K562 (cell line): ENCODE data around the gene ZNRF1. TPM values are rescaled to one million over a fixed set of nuclear protein-coding genes. Genes with fewer than 3 reads are reported as not detected.

Source experiments
- BDP1 ChIP-seq: IDR thresholded peaks from 3 replicates; pipeline ENCODE4 v1.6.1; 2011; ENCODE audit not compliant: insufficient read length, insufficient read depth
- CBFA2T3 ChIP-seq: fragments of 450-650 bp; IDR thresholded peaks from 2 replicates; pipeline ENCODE4 v1.6.1; 2017
- CEBPB ChIP-seq: fragments of 450-650 bp; IDR thresholded peaks from 2 replicates; pipeline ENCODE4 v1.6.1; 2016; ENCODE audit warnings: missing genetic modification characterization, missing compliant biosample characterization
- CREB1 ChIP-seq, 2 experiments: sonication (generic) in 1 of 2; formaldehyde crosslinking in 1 of 2; IDR thresholded peaks; 2 replicates each; pipeline versions ENCODE4 v1.6.1 to v1.8.0; 2012 to 2022; ENCODE audit warnings: inconsistent platforms in 1 of 2, mild to moderate bottlenecking in 1 of 2, missing genetic modification reagents in 1 of 2, moderate library complexity in 1 of 2
- LEF1 ChIP-seq: fragments of 450-650 bp; IDR thresholded peaks from 2 replicates; pipeline ENCODE4 v1.6.1; 2016; ENCODE audit warnings: mild to moderate bottlenecking
- RB1 ChIP-seq: fragments of 450-650 bp; IDR thresholded peaks from 2 replicates; pipeline ENCODE4 v1.6.1; 2017; ENCODE audit warnings: low read depth, mild to moderate bottlenecking
- SIN3A ChIP-seq, 2 experiments: fragments of 150-350 bp in 1 of 2; IDR thresholded peaks; 2 replicates each; pipeline ENCODE4 v1.6.1; 2011 to 2016; ENCODE audit warnings: borderline replicate concordance in 2 of 2, low read depth in 2 of 2, low read length in 2 of 2, mild to moderate bottlenecking in 2 of 2, moderate library complexity in 2 of 2; ENCODE audit not compliant: control insufficient read depth in 1 of 2
- TCF7 ChIP-seq: sonication (generic); IDR thresholded peaks from 2 replicates; pipeline ENCODE4 v1.6.1; 2016; ENCODE audit warnings: antibody characterized with exemption, borderline replicate concordance
- TEAD4 ChIP-seq, 2 experiments: sonication (generic) in 1 of 2; formaldehyde crosslinking in 1 of 2; IDR thresholded peaks; 2 replicates each; pipeline versions ENCODE4 v1.6.1 to v1.8.0; 2012 to 2022; ENCODE audit warnings: borderline replicate concordance in 1 of 2, inconsistent platforms in 1 of 2, low read length in 1 of 2, mild to moderate bottlenecking in 1 of 2, missing genetic modification reagents in 1 of 2
- ZNF174 ChIP-seq: fragments of 250-450 bp; sonication (Bioruptor Pico); IDR thresholded peaks from 2 replicates; pipeline ENCODE4 v1.4.0; 2020; ENCODE audit warnings: mild to moderate bottlenecking
- polyA plus RNA-seq, 8 experiments: library from polyadenylated mRNA; depleted of rRNA in 4 of 8; stranded (reverse) in 5 of 8; unstranded in 3 of 8; fragments of >200 nt; fragmentation: Nextera tagmentation in 2 of 8; fragmentation: Illumina TruSeq in 1 of 8; extraction: Ambion mirVana in 2 of 8; extraction: Trizol in 1 of 8; gene quantifications; 2 replicates each; pipeline versions ENCODE4 v1.2.1 to v1.2.3, GENCODE V29; 2011 to 2014; ENCODE audit warnings: inconsistent platforms in 1 of 8, missing spikeins in 1 of 8
- total RNA-seq, 7 experiments: library from RNA; depleted of rRNA in 6 of 7; stranded (reverse); fragments of >200 nt in 6 of 7; fragmentation: Illumina TruSeq in 2 of 7; extraction: Trizol in 2 of 7; gene quantifications; 2 replicates each; pipeline versions ENCODE4 v1.2.1 to v1.2.3, GENCODE V29; 2011 to 2021; ENCODE audit warnings: low replicate concordance in 1 of 7
- TF ChIP-seq, protein P1 (sequence below), 2 experiments: fragments of 450-650 bp; formaldehyde crosslinking in 1 of 2; IDR thresholded peaks; 2 replicates each; pipeline versions ENCODE4 v1.4.0 to v1.6.1; 2014 to 2020; ENCODE audit warnings: mild to moderate bottlenecking in 2 of 2, borderline replicate concordance in 1 of 2, low read depth in 1 of 2
- TF ChIP-seq, protein P2 (sequence below): fragments of 150-350 bp; conservative IDR thresholded peaks from 2 replicates; pipeline ENCODE4 v1.6.1; 2014; ENCODE audit warnings: low read length
- TF ChIP-seq, protein P3 (sequence below): fragments of 250-450 bp; sonication (Bioruptor Pico); IDR thresholded peaks from 2 replicates; pipeline ENCODE4 v1.5.0; 2022; ENCODE audit warnings: mild to moderate bottlenecking

The ZNRF1 gene
- total and polyA plus RNA-seq, 9 of the 15 experiments (the other 6 are each of a cell fraction or from before 2014, with no cell fraction given), result 9.5 to 37.7 (median 20.0) TPM

DNA sequence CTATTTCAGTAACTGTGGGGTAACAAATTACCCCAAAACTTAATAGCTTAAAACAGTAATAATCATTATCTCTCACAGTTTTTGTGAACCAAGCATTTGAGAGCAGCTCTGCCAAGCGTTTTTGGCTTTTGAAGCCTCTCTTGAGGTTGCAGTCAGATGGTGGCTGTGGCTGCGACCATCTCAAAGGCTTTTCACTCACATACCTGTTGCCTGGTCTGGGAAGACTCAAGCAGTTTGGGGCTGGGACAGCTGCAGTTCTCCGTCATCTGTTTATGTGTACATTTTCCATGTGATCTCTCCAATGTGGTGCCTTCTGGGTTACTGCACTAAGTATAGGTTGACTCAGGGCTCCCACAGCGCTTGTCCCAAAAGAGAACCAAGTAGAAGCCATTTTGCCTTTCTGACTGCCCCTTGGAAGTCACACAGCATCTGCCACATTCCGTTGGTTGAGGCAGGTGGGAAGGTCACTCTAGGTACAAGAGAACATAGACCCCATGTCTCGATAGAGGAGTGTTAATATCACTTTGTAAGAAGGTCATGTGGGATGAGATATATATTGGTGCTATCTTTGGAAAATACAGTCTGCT, 68.1 kb downstream of the ZNRF1 start (continued):
- TF ChIP-seq, protein P1, sequence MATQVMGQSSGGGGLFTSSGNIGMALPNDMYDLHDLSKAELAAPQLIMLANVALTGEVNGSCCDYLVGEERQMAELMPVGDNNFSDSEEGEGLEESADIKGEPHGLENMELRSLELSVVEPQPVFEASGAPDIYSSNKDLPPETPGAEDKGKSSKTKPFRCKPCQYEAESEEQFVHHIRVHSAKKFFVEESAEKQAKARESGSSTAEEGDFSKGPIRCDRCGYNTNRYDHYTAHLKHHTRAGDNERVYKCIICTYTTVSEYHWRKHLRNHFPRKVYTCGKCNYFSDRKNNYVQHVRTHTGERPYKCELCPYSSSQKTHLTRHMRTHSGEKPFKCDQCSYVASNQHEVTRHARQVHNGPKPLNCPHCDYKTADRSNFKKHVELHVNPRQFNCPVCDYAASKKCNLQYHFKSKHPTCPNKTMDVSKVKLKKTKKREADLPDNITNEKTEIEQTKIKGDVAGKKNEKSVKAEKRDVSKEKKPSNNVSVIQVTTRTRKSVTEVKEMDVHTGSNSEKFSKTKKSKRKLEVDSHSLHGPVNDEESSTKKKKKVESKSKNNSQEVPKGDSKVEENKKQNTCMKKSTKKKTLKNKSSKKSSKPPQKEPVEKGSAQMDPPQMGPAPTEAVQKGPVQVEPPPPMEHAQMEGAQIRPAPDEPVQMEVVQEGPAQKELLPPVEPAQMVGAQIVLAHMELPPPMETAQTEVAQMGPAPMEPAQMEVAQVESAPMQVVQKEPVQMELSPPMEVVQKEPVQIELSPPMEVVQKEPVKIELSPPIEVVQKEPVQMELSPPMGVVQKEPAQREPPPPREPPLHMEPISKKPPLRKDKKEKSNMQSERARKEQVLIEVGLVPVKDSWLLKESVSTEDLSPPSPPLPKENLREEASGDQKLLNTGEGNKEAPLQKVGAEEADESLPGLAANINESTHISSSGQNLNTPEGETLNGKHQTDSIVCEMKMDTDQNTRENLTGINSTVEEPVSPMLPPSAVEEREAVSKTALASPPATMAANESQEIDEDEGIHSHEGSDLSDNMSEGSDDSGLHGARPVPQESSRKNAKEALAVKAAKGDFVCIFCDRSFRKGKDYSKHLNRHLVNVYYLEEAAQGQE (IDR thresholded peaks at IDR 0.05; ENCODE audit: borderline replicate concordance), result no peak
- TF ChIP-seq, protein P1 (CRISPR knock-in tag; IDR thresholded peaks at IDR 0.05; ENCODE audit: low read depth), result no peak
- TF ChIP-seq CREB1 (IDR thresholded peaks at IDR 0.05) (no peak), CREB1 (CRISPR knock-in tag; IDR thresholded peaks at IDR 0.05) (no peak), CEBPB (no peak), LEF1 (no peak), BDP1 (no peak), SIN3A (IDR thresholded peaks at IDR 0.05; ENCODE audit: borderline replicate concordance in 2 of 2, control insufficient read depth in 1 of 2, low read depth in 2 of 2, low read length in 2 of 2) (no peak), ZNF174 (no peak), CBFA2T3 (no peak), TCF7 (no peak), TEAD4 (IDR thresholded peaks at IDR 0.05; ENCODE audit: low read length) (no peak), TEAD4 (CRISPR knock-in tag; IDR thresholded peaks at IDR 0.05; ENCODE audit: borderline replicate concordance) (no peak), RB1 (no peak)
- TF ChIP-seq, protein P2, sequence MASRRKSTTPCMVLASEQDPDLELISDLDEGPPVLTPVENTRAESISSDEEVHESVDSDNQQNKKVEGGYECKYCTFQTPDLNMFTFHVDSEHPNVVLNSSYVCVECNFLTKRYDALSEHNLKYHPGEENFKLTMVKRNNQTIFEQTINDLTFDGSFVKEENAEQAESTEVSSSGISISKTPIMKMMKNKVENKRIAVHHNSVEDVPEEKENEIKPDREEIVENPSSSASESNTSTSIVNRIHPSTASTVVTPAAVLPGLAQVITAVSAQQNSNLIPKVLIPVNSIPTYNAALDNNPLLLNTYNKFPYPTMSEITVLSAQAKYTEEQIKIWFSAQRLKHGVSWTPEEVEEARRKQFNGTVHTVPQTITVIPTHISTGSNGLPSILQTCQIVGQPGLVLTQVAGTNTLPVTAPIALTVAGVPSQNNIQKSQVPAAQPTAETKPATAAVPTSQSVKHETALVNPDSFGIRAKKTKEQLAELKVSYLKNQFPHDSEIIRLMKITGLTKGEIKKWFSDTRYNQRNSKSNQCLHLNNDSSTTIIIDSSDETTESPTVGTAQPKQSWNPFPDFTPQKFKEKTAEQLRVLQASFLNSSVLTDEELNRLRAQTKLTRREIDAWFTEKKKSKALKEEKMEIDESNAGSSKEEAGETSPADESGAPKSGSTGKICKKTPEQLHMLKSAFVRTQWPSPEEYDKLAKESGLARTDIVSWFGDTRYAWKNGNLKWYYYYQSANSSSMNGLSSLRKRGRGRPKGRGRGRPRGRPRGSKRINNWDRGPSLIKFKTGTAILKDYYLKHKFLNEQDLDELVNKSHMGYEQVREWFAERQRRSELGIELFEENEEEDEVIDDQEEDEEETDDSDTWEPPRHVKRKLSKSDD, result no peak
- TF ChIP-seq, protein P3, sequence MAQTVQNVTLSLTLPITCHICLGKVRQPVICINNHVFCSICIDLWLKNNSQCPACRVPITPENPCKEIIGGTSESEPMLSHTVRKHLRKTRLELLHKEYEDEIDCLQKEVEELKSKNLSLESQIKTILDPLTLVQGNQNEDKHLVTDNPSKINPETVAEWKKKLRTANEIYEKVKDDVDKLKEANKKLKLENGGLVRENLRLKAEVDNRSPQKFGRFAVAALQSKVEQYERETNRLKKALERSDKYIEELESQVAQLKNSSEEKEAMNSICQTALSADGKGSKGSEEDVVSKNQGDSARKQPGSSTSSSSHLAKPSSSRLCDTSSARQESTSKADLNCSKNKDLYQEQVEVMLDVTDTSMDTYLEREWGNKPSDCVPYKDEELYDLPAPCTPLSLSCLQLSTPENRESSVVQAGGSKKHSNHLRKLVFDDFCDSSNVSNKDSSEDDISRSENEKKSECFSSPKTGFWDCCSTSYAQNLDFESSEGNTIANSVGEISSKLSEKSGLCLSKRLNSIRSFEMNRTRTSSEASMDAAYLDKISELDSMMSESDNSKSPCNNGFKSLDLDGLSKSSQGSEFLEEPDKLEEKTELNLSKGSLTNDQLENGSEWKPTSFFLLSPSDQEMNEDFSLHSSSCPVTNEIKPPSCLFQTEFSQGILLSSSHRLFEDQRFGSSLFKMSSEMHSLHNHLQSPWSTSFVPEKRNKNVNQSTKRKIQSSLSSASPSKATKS, result no peak
